Activated T-cell treated with anti-CD3 and anti-CD28 coated beads for 1 hour (primary cell): ENCODE measurements around the gene BPIFB4.

ENCODE experiments used
- DNase-seq: peaks from one replicate; pipeline ENCODE4 v3.0.0-alpha.2; 2020; ENCODE audit warnings: low read depth

BPIFB4 gene

GRCh38 chr20:33062105-33062824 lies 17.2 kb upstream of the BPIFB4 start:
- DNase-seq, result no peak

DNA sequence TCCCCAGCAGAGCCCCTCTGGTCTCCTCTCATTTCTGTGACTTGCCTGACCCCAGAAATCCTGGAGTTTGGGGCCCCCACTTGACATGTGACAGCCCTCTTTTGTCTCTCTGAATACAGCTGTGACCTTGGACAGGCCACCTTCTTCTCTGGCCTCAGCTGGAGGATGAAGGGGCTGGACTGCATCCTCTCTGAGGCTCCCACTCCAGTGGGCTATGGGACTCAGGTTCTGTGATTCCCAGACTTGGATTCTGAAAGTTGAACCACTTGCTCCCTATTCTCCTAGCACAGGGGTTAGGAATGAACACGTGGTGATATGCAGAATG lies 16.7 kb upstream of the BPIFB4 start:
- no peak for DNase-seq

- DNase-seq, result no peak
Measured at GRCh38 chr20:33063271-33063670, 16.2 kb upstream of the BPIFB4 start.

- DNase-seq, result no peak
Measured at GRCh38 chr20:33064572-33065287, 14.7 kb upstream of the BPIFB4 start.

GRCh38 chr20:33065785-33066184 lies 13.7 kb upstream of the BPIFB4 start:
- DNase-seq, result no peak

GRCh38 chr20:33067806-33068205 lies 11.6 kb upstream of the BPIFB4 start:
- no peak for DNase-seq

DNA sequence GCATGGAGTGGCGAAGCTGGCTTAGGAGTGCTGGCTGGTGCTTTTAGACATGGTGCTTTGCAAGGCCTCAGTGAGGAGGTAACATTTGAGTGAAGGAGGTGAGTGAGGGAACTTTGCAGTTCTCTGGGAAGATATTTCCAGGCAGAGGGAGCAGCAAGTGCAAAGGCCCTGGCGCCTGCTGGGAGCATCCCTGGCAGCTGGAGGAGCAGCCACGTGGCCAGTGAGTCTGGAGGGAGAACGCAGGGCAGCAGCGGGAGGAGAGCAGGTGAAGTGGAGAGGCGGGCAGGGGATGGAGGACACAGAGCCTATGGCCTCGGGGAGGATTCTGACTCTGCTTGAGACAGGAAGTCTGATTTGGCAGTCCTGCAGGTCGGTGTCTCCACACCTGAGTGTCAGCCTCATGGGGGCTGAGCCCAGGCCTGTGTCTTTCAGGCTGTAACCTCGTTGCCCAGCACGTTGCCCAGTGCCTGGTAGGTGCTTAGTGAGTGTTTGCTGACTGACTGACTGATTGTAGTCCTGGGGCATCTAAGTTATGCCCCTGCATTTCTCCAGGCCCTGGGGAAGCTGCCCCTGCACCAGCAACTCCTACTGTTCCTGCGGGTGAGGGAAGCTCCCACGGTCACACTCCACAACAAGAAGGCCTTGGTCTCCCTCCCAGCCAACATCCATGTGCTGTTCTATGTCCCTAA lies 11.0 kb upstream of the BPIFB4 start:
- no peak for DNase-seq

- DNase-seq, result no peak
Measured at GRCh38 chr20:33069673-33070072, 9.8 kb upstream of the BPIFB4 start.

DNA sequence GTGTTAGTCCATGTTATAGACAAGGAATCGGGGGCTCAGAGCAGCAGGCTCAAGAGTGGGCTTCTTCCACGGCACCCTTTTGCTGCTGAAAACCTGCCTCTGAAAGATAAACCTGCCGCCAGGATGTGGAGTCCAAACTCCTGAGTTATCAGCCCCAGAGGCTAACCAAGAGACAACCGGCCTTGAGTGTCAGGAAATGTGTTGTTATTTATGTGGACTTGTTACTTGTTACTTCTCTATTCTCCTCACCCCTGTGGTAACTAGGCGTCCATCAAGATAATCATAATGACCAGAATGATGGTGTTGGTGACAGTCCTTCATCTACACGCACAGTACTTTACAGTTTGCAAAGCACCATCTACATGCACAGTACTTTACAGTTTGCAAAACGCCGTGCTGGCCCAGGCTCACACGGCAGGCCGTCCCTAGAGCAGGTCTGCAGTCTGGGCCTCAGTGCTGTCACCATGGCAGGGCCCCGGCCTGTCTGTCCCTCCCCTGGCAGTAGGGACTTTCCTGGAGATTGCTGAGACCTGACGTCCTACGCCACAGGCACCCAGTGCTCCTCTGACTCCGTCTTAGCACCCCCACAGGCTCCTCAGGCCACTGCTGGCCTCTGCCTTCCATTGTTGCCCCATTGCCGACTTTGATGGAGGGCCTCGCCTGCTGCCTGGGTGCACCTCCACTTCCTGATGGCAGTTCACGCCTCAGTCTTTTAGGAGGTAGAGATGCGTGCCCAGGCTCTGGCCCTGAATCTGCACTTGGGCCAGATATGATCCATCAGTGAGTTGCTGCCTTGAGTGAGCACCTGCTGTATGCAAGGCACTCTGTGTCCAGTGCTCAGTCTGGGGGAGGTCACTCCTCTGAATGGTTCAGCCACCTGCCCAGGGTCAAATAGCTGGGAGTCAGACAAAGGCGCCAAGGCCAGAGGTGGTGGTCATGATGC lies 9.1 kb upstream of the BPIFB4 start:
- no peak for DNase-seq

DNA sequence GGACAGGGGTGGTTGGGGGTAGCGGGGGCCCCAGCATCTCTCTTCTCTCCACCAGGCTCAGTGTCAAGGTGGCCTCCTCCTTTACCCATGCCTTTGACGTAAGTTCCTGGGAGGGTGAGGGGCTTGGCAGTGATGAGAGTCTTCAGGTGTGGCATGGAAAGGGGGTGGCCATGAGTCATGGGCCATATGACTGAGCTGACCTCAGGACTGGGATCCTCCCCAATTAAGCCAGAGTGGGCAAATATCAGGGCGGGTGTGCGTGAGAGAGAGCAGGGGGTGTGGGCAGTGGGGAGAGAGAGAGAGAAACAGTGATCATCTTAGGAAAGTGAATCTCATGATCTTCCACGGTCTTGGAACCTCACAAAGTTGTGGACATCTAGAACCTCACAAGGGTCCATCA lies 8.2 kb upstream of the BPIFB4 start:
- no peak for DNase-seq

DNA sequence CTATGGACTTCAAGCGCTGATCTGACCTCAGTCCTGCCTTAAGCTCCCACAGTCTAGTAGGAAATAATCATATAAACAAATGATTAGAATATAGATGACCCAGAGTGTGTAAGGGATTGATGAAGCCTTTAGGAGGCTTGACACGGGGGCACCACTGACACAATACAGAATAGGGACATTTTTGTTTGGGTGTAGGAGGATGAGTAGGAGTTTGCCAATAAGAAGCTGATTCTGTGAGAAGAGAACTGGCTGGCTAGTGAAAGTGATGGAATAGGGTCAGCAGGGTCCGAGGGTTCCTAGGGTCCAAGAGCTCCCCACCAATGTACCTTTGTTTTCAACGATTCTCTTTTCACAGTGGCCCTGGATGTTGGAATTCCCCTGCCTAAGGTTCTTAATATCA lies 7.1 kb upstream of the BPIFB4 start:
- no peak for DNase-seq

DNA sequence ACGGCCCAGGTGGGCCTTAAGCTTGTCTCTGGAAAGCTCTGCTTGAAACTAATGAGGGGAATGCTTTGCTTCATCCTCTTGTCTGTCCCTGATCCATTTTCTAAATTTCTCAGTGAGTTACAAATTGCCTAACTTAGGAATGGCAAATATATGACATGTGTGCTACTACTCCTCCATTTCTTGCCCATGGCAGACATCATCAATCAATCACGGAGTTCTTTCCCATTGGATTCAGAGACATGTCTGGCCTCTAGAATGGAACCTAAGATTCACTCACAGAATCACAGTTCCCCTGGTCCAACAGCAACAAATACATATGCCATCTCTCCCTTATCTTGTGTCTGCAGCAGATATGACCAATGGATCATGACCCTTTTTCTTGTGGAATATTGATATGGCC lies 6.6 kb upstream of the BPIFB4 start:
- DNase-seq, result no peak

DNA sequence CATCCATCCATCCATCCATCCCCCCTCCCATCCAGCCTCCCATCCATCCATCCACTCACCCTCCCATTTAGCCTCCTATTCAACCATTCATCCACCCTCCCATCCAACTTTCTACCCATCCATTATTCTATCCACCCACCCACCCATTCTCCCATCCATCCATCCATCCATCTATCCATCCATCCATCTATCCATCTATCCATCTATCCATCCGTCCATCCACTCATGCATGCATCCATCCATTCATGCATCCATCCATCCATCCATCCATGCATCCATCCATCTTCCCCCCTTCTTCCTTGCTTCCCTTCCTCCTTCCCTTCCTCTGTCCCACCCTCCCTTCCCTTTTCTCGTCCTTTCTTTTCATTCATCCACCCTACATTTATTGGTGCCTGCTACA lies 4.8 kb upstream of the BPIFB4 start:
- DNase-seq, result no peak

GRCh38 chr20:33075281-33075680 lies 4.2 kb upstream of the BPIFB4 start:
- DNase-seq, result no peak

DNA sequence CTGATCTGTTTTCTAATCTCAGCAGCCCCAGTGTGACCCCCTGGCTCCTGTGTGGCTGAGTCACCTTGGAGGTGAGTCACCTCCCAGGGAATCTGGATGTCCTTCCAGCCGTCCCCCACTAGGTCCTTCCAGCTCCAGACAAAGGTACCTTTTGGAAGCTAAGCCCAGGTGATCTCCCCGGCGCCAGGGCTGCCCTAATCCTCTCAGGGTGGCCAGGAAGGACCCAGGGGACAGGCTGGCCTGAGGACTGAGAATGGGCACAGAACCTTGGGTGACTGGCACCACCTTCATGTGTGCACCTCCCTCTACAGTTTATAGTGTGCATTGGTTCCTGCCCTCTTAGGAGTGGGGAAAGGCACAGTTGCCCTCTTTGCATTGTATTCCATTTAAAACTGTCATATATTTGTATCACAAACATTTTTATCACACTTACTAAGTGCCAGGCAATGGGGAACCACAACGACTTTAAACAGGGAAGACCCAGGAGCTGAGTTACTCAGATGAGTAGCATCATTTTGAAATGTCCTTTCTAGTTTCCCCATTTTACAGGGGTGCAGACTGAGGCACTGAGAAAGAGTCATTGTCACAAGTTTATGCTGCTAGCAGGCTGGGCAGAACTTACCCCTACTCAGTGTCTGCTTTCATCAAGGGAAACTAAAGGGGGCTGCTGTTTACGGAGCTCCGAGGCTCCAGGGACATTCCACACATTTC lies 2.6 kb upstream of the BPIFB4 start:
- DNase-seq, result no peak

GRCh38 chr20:33081411-33082154 lies 2.1 kb downstream of the BPIFB4 start:
- DNase-seq, result no peak

GRCh38 chr20:33082546-33082945 lies 3.1 kb downstream of the BPIFB4 start:
- DNase-seq, result no peak

DNA sequence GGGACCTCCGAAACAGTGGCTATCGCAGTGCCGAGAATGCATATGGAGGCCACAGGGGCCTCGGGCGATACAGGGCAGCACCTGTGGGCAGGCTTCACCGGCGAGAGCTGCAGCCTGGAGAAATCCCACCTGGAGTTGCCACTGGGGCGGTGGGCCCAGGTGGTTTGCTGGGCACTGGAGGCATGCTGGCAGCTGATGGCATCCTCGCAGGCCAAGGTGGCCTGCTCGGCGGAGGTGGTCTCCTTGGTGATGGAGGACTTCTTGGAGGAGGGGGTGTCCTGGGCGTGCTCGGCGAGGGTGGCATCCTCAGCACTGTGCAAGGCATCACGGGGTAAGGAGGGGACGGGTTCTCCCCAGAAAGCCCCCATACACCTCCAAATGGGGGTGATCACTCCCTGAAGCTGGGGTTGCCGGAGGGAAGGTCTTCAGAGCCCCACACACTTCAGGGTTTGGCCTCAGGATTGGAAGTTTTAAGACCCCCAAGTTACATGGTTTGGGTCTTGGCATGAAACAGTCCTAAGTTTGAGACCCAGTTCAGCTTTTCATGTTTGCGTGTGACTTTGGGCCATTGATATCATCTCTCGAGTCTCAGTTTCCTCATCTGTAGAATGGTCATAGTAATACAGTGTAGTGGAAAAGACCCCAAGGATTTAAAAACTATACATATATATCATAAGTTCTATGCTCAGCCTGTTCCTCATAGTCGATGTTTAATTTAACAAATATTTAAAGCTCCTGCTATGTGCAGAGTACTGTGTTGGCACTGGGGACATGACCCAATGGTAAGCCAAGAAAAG lies 4.3 kb downstream of the BPIFB4 start:
- DNase-seq, result no peak

GRCh38 chr20:33084722-33085121 lies 5.3 kb downstream of the BPIFB4 start:
- no peak for DNase-seq
